GM20431 (cell line): Measurements from ENCODE around the gene INHBB.

Experiments
- in situ Hi-C: fragments of 300-500 bp; cut with MseI, MboI; formaldehyde crosslinking; loops from one replicate; pipeline ENCODE4 v1.15.0; 2020; ENCODE audit warnings: low sequenced_read_pairs; ENCODE audit not compliant: unreplicated experiment

Gene INHBB

DNA sequence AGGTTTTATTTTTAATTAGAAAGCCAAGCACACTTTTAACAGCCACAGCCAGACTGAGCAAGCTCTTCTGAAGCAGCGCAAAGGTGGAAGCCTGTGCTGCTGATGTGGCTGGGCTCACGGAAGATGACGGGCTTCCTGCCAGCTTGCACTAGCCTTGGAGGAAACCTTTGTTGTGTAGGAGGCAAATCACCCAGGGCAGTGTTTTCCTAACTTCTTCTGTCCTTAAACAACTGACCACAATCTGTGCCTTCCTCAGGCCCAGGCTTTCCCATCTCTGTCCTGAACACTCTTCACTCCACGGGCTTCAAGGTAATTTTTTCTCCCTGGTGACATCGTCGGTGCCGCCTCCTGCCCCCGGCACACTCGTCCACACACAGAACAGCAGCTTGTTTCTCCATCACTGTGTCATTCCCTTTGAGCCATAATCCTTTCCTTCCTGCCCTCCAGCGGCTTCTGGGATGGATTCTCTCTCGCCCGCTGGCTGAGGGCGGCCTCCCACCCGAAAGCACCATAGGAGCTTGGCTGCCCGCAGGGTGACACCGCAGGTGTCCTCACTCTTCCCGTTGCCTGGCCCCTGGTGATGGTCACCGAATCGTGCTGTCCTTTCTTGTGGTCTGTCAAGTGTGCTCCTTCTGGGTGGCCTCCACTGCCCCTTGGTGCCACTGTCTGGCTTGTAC lies 31.1 kb upstream of the INHBB start:
- in situ Hi-C loops = loop anchor here (25.0 kb wide), 1 partner anchor 103 kb away; the partner anchor contains the start of gene TMEM185B

GRCh38 chr2:120315367-120316033 lies 30.4 kb upstream of the INHBB start:
- in situ Hi-C loops = loop anchor here (25.0 kb wide), 1 partner anchor 103 kb away; the partner anchor contains the start of gene TMEM185B

DNA sequence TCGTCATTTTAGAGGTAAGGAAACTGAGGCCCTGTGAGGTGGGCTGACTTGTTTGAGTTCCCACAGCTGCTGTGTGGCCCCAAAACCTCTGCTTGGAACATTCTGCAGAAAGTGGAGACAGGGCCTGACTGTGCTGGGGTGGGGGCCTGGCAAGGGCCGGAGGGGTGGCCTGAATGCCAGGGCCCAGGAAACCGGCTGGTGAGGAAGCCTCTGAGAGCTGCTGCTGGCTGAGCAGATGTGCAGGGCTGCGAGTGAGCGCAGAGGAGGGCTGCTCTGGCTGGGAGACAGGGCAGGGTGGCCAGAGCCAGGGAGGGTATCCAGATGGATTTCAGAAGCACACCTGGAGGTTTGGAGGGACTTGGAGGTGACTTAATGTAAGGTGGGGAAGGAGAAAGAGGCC lies 29.9 kb upstream of the INHBB start:
- in situ Hi-C loops = loop anchor here (25.0 kb wide), 1 partner anchor 104 kb away; the partner anchor contains the start of gene TMEM185B

- in situ Hi-C loops = loop anchor here (25.0 kb wide), 1 partner anchor 104 kb away; the partner anchor contains the start of gene TMEM185B
These were observed 29.3 kb upstream of the INHBB start for GRCh38 chr2:120316528-120317179.

DNA sequence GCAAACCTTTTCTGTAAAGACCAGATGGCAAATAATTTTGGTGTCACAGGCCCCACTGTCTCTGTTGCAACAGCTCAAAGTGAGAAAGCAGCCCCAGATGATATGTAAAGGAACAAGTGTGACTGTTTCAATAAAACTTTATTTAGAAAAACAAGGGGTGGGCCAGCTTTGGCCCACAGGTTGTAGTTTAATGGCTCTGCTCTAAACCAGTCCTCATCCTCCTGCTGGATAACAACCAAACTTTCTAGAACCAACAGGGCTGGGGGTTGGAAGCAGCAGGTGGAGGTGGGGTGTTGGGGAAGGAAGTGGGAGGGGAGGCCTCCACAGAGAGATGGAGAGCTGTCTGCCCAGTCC lies 28.8 kb upstream of the INHBB start:
- in situ Hi-C loops = loop anchor here (25.0 kb wide), 1 partner anchor 105 kb away; the partner anchor contains the start of gene TMEM185B

GRCh38 chr2:120317916-120318315 lies 28.0 kb upstream of the INHBB start:
- in situ Hi-C loops = loop anchor here (25.0 kb wide), 1 partner anchor 106 kb away; the partner anchor contains the start of gene TMEM185B

- in situ Hi-C loops = loop anchor here (25.0 kb wide), 1 partner anchor 106 kb away; the partner anchor contains the start of gene TMEM185B
These were observed 27.3 kb upstream of the INHBB start for GRCh38 chr2:120318626-120319025.

GRCh38 chr2:120319123-120319522 lies 26.8 kb upstream of the INHBB start:
- in situ Hi-C loops = loop anchor here (25.0 kb wide), 1 partner anchor 107 kb away; the partner anchor contains the start of gene TMEM185B

- in situ Hi-C loops = loop anchor here (25.0 kb wide), 1 partner anchor 108 kb away; the partner anchor contains the start of gene TMEM185B
These were observed 26.1 kb upstream of the INHBB start for GRCh38 chr2:120319686-120320317.

- in situ Hi-C loops = loop anchor here (25.0 kb wide), 1 partner anchor 108 kb away; the partner anchor contains the start of gene TMEM185B
These were observed 25.6 kb upstream of the INHBB start for GRCh38 chr2:120320318-120320851.

DNA sequence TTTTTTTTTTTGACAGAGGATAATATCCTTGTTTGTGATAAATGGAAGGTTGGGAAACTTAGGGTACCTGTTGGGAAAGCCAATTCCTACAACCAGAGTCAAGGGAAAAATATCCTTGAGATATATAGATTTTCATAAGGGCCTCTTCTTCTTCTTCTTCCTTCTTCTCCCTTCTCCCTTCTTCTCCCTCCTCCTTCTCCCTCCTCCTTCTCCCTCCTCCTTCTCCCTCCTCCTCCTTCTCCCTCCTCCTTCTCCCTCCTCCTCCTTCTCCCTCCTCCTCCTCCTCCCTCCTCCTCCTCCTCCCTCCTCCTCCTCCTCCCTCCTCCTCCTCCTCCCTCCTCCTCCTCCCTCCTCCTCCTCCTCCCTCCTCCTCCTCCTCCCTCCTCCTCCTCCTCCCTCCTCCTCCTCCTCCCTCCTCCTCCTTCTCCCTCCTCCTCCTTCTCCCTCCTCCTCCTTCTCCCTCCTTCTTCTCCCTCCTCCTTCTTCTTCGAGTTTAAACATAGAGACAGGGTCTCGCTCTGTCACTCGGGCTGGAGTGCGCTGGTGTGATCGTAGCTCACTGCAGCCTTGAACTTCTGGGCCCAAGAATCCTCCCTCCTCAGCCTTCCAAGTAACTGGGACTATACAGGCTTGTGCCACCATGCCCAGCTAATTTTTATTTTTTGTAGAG lies 24.9 kb upstream of the INHBB start:
- in situ Hi-C loops = loop anchor here (25.0 kb wide), 1 partner anchor 109 kb away; the partner anchor contains the start of gene TMEM185B

DNA sequence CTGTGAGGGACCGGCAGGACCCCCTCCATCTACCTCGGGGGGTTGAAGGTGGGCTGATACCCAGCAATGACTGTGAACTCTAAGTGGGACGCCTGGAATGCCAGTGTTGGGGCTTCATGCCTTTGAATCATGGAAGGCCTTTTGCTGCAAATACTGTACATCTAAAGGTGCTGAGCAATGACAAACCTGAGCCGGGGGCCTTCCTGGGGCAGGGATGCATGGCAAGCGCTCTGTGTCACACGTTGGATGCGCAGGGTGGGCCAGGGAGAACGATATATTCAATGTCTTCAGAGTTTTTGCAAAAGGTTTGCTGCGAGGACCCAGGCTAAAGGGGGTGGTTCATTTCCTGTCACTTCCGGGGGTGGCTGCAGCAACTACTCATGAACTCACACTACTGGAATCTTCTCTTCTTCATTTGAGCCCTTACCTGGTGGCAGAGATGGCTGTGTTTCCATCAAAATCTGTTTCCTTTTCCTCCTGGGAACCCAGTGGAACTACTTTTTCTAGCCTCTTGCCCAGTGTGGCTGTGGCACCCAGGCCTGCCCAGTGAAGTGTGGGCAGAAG lies 24.1 kb upstream of the INHBB start:
- in situ Hi-C loops = loop anchor here (25.0 kb wide), 1 partner anchor 110 kb away; the partner anchor contains the start of gene TMEM185B

DNA sequence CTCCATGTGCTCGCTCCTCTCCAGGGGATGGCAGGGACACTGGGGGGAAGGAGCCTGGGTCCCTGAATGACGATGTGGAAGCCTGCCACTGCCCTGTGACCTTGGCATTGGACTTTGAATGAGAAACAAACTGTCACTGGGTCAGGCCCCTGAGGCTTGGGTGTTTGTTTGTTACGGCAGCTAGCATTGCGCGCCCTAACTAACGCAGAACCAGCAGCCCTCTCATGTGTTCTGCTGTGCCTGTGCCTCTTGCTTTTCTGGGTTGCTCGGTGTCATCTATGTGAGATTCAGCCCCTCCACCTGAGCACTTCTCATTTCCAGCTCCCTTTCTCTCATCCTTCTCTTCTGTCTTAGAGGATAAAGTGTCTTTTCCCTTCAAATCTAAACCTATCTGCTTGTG lies 23.6 kb upstream of the INHBB start:
- in situ Hi-C loops = loop anchor here (25.0 kb wide), 1 partner anchor 110 kb away; the partner anchor contains the start of gene TMEM185B

GRCh38 chr2:120323214-120323613 lies 22.7 kb upstream of the INHBB start:
- in situ Hi-C loops = loop anchor here (25.0 kb wide), 1 partner anchor 111 kb away; the partner anchor contains the start of gene TMEM185B

DNA sequence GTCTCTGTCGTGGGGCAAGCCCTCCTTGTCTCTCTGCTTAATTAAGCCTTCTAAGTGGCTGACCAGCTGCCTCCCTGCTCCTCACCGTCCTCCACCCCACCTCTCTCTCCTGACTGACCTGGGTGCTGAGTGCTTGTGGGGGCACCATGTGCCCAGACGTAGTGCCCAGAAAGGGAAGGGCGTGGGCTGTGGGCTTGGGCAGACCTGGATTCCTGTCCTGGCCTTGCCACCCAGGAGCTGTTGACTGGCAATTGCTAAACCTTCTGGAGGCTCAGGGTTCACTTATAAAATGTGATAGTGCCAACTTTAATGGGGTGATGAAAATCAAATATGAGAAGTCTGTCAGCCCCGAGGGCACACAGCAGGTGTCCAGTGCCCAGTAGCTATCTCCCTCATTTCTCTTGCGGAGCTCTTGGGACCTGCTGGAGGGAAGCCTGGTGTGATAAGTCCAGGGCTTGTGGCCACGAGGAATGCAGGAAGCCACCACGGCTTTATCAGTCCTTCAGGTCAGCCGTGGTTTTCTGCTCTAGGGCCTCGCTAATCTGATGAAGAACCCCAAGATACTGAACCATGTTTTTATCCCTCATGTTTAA lies 22.0 kb upstream of the INHBB start:
- in situ Hi-C loops = loop anchor here (25.0 kb wide), 1 partner anchor 112 kb away; the partner anchor contains the start of gene TMEM185B

DNA sequence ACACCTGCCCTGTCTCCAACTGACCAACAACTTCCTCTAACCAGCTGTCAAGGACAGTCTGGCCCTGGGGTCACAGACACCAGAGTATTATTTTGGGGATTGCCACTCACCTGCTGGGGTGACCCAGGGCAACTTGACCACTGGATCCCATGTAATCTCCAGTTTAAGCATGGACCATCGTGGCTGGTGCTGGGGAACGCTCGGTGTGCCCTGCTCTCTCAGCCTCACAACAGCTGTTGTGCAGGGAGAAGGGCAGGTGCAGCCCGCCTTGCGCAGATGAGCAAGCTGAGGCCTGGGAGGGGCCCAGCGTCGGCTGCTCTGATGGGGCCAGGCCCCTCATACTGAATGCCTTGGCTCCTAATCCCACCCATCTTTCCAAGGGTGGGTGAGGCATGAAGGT lies 21.0 kb upstream of the INHBB start:
- in situ Hi-C loops = loop anchor here (25.0 kb wide), 2 partner anchors 113 to 337 kb away; partner anchors contain the start of gene TMEM185B

DNA sequence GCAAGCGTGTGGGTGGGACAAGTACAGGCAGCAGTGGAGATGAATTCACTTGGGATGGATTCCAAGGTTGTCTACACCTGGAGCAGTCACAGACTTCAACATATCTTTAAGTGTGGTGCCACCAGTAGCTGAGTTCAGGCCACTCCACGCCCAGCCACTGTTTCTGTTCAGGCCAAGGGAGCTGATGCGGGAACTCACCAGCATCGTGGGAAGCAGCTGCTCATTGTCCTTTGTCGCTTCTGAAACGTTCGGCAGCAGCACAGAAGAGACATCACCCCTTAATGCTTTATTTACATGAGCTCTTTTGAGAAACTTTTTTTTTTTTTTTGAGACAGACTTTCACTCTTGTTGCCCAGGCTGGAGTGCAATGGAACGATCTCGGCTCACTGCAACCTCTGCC lies 19.9 kb upstream of the INHBB start:
- in situ Hi-C loops = loop anchor here (25.0 kb wide), 1 partner anchor 336 kb away; no protein-coding TSS in a partner anchor
